Suprapubic skin (tissue), 4 donors: ENCODE measurements around the gene TTC39A. TPM values are rescaled to one million over a fixed set of nuclear protein-coding genes. Genes with fewer than 3 reads are reported as not detected.
A peak's percentile ranks its signal among the peaks of the same experiment; 100 is the strongest.

Experiments used
- DNase-seq, 2 donors: peaks; one replicate each; pipeline ENCODE4 v3.0.0-alpha.2; 2019; ENCODE audit warnings: low spot score in 2 of 2
- H3K27ac ChIP-seq: fragments of 200-600 bp; sonication (generic); one replicate; pipeline ENCODE4 v1.5.1; 2019
- H3K27me3 ChIP-seq: fragments of 200-600 bp; sonication (generic); one replicate; pipeline ENCODE4 v1.5.1; 2019
- H3K36me3 ChIP-seq: fragments of 200-600 bp; sonication (generic); one replicate; pipeline ENCODE4 v1.5.1; 2019
- H3K4me1 ChIP-seq: fragments of 200-600 bp; sonication (generic); one replicate; pipeline ENCODE4 v1.5.1; 2019
- H3K4me3 ChIP-seq: fragments of 200-600 bp; sonication (generic); one replicate; pipeline ENCODE4 v1.5.1; 2019; ENCODE audit warnings: mild to moderate bottlenecking
- H3K9me3 ChIP-seq: fragments of 200-600 bp; sonication (generic); one replicate; pipeline ENCODE4 v1.5.1; 2019
- EP300 ChIP-seq: sonication (generic); formaldehyde crosslinking; IDR thresholded peaks from one replicate; pipeline ENCODE4 v1.6.1; 2017; ENCODE audit warnings: antibody characterized with exemption
- POLR2A ChIP-seq, 2 donors: fragments of 450-650 bp; IDR thresholded peaks; one replicate each; pipeline ENCODE4 v1.6.1; 2017; ENCODE audit warnings: antibody characterized with exemption in 2 of 2, mild to moderate bottlenecking in 2 of 2, moderate library complexity in 2 of 2
- POLR2AphosphoS5 ChIP-seq, 3 donors: sonication (generic); formaldehyde crosslinking; IDR thresholded peaks; one replicate each; pipeline ENCODE4 v1.6.1; 2017; ENCODE audit warnings: antibody characterized with exemption in 3 of 3
- WGBS: methylation state at CpG from one replicate; pipeline ENCODE4 v1.1.5; 2018; 5-methylcytosine and 5-hydroxymethylcytosine counted together
- total RNA-seq, 4 donors: library from RNA; depleted of rRNA; stranded (reverse); fragments of >200 nt; gene quantifications; one replicate each; pipeline ENCODE4 v1.1.0, GENCODE V29; 2016
- TF ChIP-seq, protein P1 (sequence below), 2 donors: fragments of 200-600 bp in 1 of 2; fragments of 450-650 bp in 1 of 2; sonication (generic) in 1 of 2; IDR thresholded peaks; one replicate each; pipeline ENCODE4 v1.5.1; 2016 to 2019; ENCODE audit warnings: antibody characterized with exemption in 2 of 2, mild to moderate bottlenecking in 1 of 2, moderate library complexity in 1 of 2

TTC39A gene
- total RNA-seq, 4 donors from 2014 or later = 9.4 to 16.3 (median 13.1) TPM

DNA sequence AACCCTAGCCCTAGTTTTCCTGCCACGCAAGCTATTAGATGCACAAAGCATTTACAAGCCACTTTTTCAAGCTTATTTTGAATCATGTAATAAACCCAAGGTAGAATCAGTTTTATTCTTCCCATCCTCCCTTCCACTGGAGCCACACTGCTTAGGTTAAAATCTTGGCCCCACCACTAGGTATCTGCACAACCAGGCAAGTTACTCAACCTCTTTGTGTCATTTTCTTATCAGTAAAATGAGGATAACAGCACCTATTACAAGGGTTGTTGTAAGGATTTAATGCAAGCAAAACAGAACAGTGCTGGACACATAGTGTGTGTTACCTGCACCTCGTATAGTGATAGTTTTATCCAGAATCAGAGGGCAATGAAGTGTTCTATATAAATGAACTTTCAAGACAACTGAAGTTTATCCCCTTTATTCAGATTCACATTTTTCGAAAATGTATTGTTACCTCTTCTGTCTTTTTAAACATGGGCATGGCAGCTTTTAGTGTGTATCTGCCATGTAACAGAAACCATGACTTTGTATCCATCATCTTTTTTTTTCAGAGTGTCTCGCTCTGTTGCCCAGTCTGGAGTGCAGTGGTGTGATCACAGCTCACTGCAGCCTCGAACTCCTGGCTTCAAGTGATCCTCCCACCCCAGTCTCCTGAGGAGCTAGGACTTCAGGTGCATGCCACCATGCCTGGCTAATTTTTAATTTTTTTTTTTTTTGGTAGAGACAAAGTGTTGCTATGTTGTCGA lies 17.2 kb upstream of the TTC39A start:
- TF ChIP-seq POLR2AphosphoS5 (IDR thresholded peaks at IDR 0.05) (no peak), POLR2A (IDR thresholded peaks at IDR 0.05) (no peak), EP300 (no peak)
- TF ChIP-seq, protein P1, sequence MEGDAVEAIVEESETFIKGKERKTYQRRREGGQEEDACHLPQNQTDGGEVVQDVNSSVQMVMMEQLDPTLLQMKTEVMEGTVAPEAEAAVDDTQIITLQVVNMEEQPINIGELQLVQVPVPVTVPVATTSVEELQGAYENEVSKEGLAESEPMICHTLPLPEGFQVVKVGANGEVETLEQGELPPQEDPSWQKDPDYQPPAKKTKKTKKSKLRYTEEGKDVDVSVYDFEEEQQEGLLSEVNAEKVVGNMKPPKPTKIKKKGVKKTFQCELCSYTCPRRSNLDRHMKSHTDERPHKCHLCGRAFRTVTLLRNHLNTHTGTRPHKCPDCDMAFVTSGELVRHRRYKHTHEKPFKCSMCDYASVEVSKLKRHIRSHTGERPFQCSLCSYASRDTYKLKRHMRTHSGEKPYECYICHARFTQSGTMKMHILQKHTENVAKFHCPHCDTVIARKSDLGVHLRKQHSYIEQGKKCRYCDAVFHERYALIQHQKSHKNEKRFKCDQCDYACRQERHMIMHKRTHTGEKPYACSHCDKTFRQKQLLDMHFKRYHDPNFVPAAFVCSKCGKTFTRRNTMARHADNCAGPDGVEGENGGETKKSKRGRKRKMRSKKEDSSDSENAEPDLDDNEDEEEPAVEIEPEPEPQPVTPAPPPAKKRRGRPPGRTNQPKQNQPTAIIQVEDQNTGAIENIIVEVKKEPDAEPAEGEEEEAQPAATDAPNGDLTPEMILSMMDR (IDR thresholded peaks at IDR 0.05) = no peak
- no peaks in the 10 kb centered on the region for H3K9me3 ChIP-seq
- H3K36me3 ChIP-seq = no peaks in the 10 kb centered on the region
- peaks cover 26% of the 10 kb centered on the region for H3K4me1 ChIP-seq
- 90% methylated on average over 6 of the region's 6 CpGs for WGBS
- no peak overlapping the region for H3K27ac ChIP-seq
- no peak overlapping the region for H3K4me3 ChIP-seq
- DNase-seq = no peak
- H3K27me3 ChIP-seq = peaks cover 16% of the 10 kb centered on the region

DNA sequence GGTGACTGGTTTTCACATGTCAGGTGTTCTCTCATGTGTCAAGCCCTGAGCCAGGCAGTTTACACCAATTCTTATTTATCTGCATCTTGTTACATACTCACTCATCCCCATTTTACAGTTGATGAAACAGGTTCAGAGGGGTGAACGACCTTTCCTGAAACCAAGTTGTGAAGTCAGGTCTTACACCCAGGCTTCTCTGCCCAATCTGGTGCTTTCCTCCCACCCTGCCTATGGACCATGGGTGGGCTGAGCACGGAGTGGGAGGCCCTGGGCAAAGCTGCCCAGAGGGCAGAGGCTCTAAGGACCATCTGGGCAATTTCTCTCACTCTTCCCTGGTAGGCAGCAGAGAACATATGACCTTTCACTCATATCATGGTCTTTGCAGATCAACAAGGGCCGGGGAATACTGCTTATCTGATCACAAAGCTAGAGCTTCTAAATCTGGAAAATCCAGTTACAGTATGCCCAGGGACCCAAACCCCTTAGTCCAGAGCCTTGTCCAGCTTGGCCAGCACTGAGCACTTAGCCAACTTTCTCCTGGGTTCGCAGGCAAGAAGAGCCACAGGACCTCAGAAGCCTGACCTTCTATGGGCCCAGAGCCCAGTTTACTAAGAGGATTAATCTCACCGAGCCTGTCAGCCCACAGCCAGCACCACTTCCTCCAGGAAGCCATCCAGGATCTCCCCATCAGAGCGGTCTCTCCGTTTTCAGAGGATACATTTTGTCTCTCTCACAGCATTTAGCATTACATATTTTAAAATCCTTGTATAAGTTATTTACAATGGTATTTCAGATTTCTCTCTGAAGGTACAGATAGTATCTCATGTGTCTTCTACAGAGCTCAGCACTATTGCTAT lies 16.0 kb upstream of the TTC39A start:
- Histone ChIP-seq H3K27me3 (peaks cover 16% of the 10 kb centered on the region), H3K4me3 (no peak overlapping the region), H3K9me3 (no peaks in the 10 kb centered on the region), H3K4me1 (peaks cover 26% of the 10 kb centered on the region), H3K27ac (no peak overlapping the region), H3K36me3 (no peaks in the 10 kb centered on the region)
- no peak for DNase-seq
- no peak for TF ChIP-seq POLR2A (IDR thresholded peaks at IDR 0.05)
- TF ChIP-seq, protein P1 (IDR thresholded peaks at IDR 0.05) = no peak
- TF ChIP-seq POLR2AphosphoS5 (IDR thresholded peaks at IDR 0.05) = no peak
- no peak for TF ChIP-seq EP300
- 75% methylated on average over 7 of the region's 7 CpGs for WGBS

DNA sequence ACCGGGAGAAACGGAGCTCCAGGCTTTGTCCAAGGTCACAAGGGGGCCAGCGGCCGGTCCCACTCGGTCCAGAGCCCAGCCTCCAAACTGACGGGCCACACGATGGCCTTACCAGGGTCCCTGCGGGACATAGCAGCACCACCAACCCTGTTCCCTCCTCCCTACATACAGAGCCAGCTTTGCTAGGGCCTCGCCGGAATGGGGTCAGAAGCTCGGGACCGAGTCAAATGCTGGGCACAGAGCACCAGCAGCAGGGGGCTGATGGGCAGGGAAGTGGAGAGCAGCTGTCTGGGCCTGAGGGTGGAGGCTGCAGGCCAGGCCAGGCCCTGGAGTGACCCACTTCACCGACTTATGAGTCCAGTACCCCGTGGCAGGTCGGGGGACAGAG lies 14.9 kb upstream of the TTC39A start:
- Histone ChIP-seq H3K9me3 (no peaks in the 10 kb centered on the region), H3K27ac (no peak overlapping the region), H3K4me3 (peak overlapping the region; percentile 38), H3K4me1 (peaks cover 26% of the 10 kb centered on the region), H3K27me3 (peaks cover 16% of the 10 kb centered on the region), H3K36me3 (no peaks in the 10 kb centered on the region)
- DNase-seq = no peak
- WGBS = 71% methylated on average over 7 of the region's 15 CpGs
- no peak for TF ChIP-seq POLR2A (IDR thresholded peaks at IDR 0.05)
- TF ChIP-seq EP300 = no peak
- TF ChIP-seq, protein P1 (IDR thresholded peaks at IDR 0.05) = no peak
- no peak for TF ChIP-seq POLR2AphosphoS5 (IDR thresholded peaks at IDR 0.05)

DNA sequence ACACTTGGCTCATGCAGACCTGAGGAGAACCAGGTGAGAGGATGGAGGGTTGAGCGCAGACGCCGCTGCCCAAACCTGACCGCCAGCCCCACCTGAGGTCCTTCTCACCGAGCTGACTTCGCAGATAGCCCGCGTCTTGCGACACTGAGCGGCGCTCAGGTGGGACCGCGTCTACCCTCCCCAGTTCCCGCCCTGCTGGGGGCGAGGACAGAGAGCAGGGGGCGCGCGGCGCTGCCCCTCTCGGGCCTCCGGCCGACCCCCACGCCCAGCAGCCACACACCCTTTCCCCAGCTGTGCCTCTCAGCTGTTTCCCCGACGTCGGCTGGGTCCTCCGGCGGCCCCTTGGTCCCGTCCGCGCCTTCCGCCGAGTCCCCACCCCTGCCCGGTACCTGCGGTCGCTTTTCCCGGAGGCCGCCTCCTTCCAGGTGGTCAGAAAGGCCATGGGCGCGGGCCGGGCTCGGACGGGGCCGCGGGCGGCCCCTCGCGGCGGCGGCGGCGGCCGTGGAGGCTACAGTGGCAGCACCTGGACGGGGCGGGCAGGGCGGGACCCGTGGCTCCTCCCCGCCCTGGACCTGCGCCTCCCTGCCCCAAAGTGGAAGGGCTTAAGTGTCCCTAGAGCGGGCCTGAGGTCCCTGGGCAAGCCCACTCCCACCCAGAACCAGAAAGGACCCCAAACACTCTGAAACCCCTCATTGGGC lies 14.4 kb upstream of the TTC39A start:
- TF ChIP-seq, protein P1 (IDR thresholded peaks at IDR 0.05) = peak in 1 of 2 donors; percentile 15
- no peak for TF ChIP-seq POLR2A (IDR thresholded peaks at IDR 0.05)
- Histone ChIP-seq H3K4me1 (peaks cover 26% of the 10 kb centered on the region), H3K27ac (no peak overlapping the region), H3K9me3 (no peaks in the 10 kb centered on the region), H3K36me3 (no peaks in the 10 kb centered on the region), H3K4me3 (peak overlapping the region; percentile 38), H3K27me3 (peaks cover 16% of the 10 kb centered on the region)
- WGBS = 11% methylated on average over 18 of the region's 60 CpGs
- no peak for DNase-seq

DNA sequence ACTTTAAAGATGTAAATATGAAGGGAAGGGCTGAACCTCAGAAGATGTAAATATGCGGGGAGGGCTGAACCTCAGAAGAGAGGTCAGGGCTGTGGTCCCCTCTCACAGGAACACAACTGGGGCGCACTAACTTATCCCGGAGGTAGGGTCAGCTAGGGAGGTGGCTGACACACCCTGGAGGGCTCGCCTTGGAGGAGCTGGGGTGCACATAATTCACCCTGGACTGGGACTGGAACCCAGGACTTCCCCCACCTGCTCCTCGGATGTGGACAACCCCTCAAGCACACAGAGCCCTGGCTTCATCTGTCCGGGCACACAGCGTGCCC lies 13.9 kb upstream of the TTC39A start:
- TF ChIP-seq EP300 (no peak), POLR2A (IDR thresholded peaks at IDR 0.05) (no peak), POLR2AphosphoS5 (IDR thresholded peaks at IDR 0.05) (no peak)
- TF ChIP-seq, protein P1 (IDR thresholded peaks at IDR 0.05) = no peak
- Histone ChIP-seq H3K9me3 (no peaks in the 10 kb centered on the region), H3K36me3 (no peaks in the 10 kb centered on the region), H3K27ac (no peak overlapping the region), H3K27me3 (peaks cover 16% of the 10 kb centered on the region), H3K4me1 (peaks cover 26% of the 10 kb centered on the region), H3K4me3 (peak overlapping the region; percentile 38)
- WGBS = 78% methylated on average over 7 of the region's 7 CpGs
- DNase-seq = no peak
